GM12874 (cell line): ENCODE measurements around the gene PRSS27.

Source experiments
- CTCF ChIP-seq: IDR thresholded peaks from 2 replicates; pipeline ENCODE4 v1.5.1; 2011; ENCODE audit warnings: low read depth, mild to moderate bottlenecking, control low read depth, low read length, moderate library complexity; ENCODE audit not compliant: insufficient read depth

PRSS27 gene

GRCh38 chr16:2742323-2743006, 22.4 kb upstream of the PRSS27 start:
- no peak for TF ChIP-seq CTCF

- TF ChIP-seq CTCF: no peak
Measured at GRCh38 chr16:2741168-2741567, 21.1 kb upstream of the PRSS27 start.

- no peak for TF ChIP-seq CTCF
Measured at GRCh38 chr16:2740476-2740875, 20.5 kb upstream of the PRSS27 start.

GRCh38 chr16:2739625-2740430, 19.8 kb upstream of the PRSS27 start:
- no peak for TF ChIP-seq CTCF

GRCh38 chr16:2738615-2739014, 18.6 kb upstream of the PRSS27 start:
- no peak for TF ChIP-seq CTCF

GRCh38 chr16:2737895-2738418, 17.9 kb upstream of the PRSS27 start:
- TF ChIP-seq CTCF: no peak

GRCh38 chr16:2737238-2737605, 17.2 kb upstream of the PRSS27 start:
- TF ChIP-seq CTCF: no peak
